Keratinocyte (primary cell): ENCODE data around the gene PATZ1. TPM values are rescaled to one million over a fixed set of nuclear protein-coding genes. Genes with fewer than 3 reads are reported as not detected.
"Not testable (repeated sequence)": the region's sequence is repeated elsewhere in the genome, so short reads cannot be mapped to it uniquely, and the experiment has no call there.

Experiments used
- DNase-seq: peaks from one replicate; pipeline ENCODE4 v3.0.0-alpha.2; 2011; ENCODE audit warnings: low read depth, missing footprints, low spot score
- FAIRE-seq: peaks from 2 replicates; lab custom pipeline; 2011; peaks lifted over from hg19 to GRCh38; lab: Jason Lieb, UNC
- H2AFZ ChIP-seq: 2 replicates; pipeline ENCODE4 v1.6.0; 2012; ENCODE audit warnings: low read length, control low read depth, inconsistent platforms; ENCODE audit not compliant: control insufficient read depth
- H3K27ac ChIP-seq: 2 replicates; pipeline ENCODE4 v1.5.1; 2011; ENCODE audit warnings: low read length; ENCODE audit not compliant: control insufficient read depth, insufficient read depth
- H3K27me3 ChIP-seq: 3 replicates; pipeline ENCODE4 v1.6.0; 2011; ENCODE audit warnings: low read length; ENCODE audit not compliant: control insufficient read depth, insufficient read depth; ENCODE audit errors: extremely low read depth
- H3K36me3 ChIP-seq, 2 experiments: 2 replicates in 1 of 2; 3 replicates in 1 of 2; pipeline ENCODE4 v1.5.1; 2011; ENCODE audit warnings: low read length in 2 of 2, mild to moderate bottlenecking in 1 of 2; ENCODE audit not compliant: control insufficient read depth in 2 of 2, insufficient read depth in 2 of 2; ENCODE audit errors: extremely low read depth in 1 of 2
- H3K4me1 ChIP-seq: 3 replicates; pipeline ENCODE4 v1.5.1; 2011; ENCODE audit warnings: low read length; ENCODE audit not compliant: control insufficient read depth, insufficient read depth; ENCODE audit errors: extremely low read depth
- H3K4me2 ChIP-seq: 3 replicates; pipeline ENCODE4 v1.6.0; 2011; ENCODE audit warnings: low read depth, low read length; ENCODE audit not compliant: control insufficient read depth, insufficient read depth; ENCODE audit errors: extremely low read depth
- H3K4me3 ChIP-seq, 3 experiments: fragments of 200-600 bp in 1 of 3; sonication (generic) in 1 of 3; 2 replicates in 2 of 3; 3 replicates in 1 of 3; pipeline ENCODE4 v1.5.1; 2011 to 2016; ENCODE audit warnings: low read length in 3 of 3, mild to moderate bottlenecking in 3 of 3, control low read depth in 2 of 3, inconsistent platforms in 1 of 3, low read depth in 1 of 3, mixed read lengths in 1 of 3, mixed run types in 1 of 3, moderate library complexity in 1 of 3; ENCODE audit not compliant: control insufficient read depth in 2 of 3, insufficient read depth in 2 of 3; ENCODE audit errors: extremely low read depth in 1 of 3
- H3K79me2 ChIP-seq: 2 replicates; pipeline ENCODE4 v1.6.0; 2012; ENCODE audit warnings: low read length; ENCODE audit not compliant: control insufficient read depth, insufficient read depth
- H3K9ac ChIP-seq: 3 replicates; pipeline ENCODE4 v1.6.0; 2011; ENCODE audit warnings: low read length; ENCODE audit not compliant: control insufficient read depth, insufficient read depth; ENCODE audit errors: extremely low read depth
- H3K9me1 ChIP-seq: 3 replicates; pipeline ENCODE4 v1.6.0; 2011; ENCODE audit warnings: low read length; ENCODE audit not compliant: control insufficient read depth, insufficient read depth; ENCODE audit errors: extremely low read depth
- H3K9me3 ChIP-seq: 2 replicates; pipeline ENCODE4 v1.5.1; 2012; ENCODE audit warnings: low read depth, low read length; ENCODE audit not compliant: control insufficient read depth
- H4K20me1 ChIP-seq: 3 replicates; pipeline ENCODE4 v1.6.0; 2011; ENCODE audit warnings: low read length; ENCODE audit not compliant: control insufficient read depth, insufficient read depth; ENCODE audit errors: extremely low read depth
- EZH2 ChIP-seq: IDR thresholded peaks from one replicate; pipeline ENCODE4 v1.6.1; 2012; ENCODE audit warnings: inconsistent platforms, mild to moderate bottlenecking, low read length, moderate library complexity
- dilution Hi-C: fragments of 300-500 bp; cut with MboI; formaldehyde crosslinking; loops from one replicate; pipeline ENCODE4 v1.7.0; 2020; ENCODE audit warnings: low sequenced_read_pairs; ENCODE audit not compliant: extremely low pct_ligation_motif_present
- polyA plus RNA-seq, 5 experiments: library from polyadenylated mRNA; depleted of rRNA in 3 of 5; stranded (reverse) in 3 of 5; stranded (forward) in 1 of 5; unstranded in 1 of 5; fragments of >200 nt; gene quantifications; 1 replicate in 1 of 5; 2 replicates in 3 of 5; 3 replicates in 1 of 5; pipeline versions ENCODE4 v1.2.1 to v1.2.3, GENCODE V29; 2011 to 2012; ENCODE audit warnings: missing spikeins in 2 of 5, low read depth in 1 of 5, low replicate concordance in 1 of 5
- TF ChIP-seq, protein P1 (sequence below), 3 experiments: IDR thresholded peaks in 1 of 3; conservative IDR thresholded peaks in 1 of 3; optimal IDR thresholded peaks in 1 of 3; 2 replicates in 2 of 3; 3 replicates in 1 of 3; pipeline versions ENCODE3 to v1.5.1; 2011; ENCODE audit warnings: low read length in 3 of 3, mild to moderate bottlenecking in 3 of 3, moderate library complexity in 2 of 3, control low read depth in 1 of 3, inconsistent platforms in 1 of 3; ENCODE audit not compliant: insufficient read depth in 2 of 3; ENCODE audit errors: extremely low read depth in 1 of 3

PATZ1 gene
- polyA plus RNA-seq, 1 donor (not counting 4 experiments of a cell fraction or from before 2014, with no cell fraction given) = 3.4 TPM

DNA sequence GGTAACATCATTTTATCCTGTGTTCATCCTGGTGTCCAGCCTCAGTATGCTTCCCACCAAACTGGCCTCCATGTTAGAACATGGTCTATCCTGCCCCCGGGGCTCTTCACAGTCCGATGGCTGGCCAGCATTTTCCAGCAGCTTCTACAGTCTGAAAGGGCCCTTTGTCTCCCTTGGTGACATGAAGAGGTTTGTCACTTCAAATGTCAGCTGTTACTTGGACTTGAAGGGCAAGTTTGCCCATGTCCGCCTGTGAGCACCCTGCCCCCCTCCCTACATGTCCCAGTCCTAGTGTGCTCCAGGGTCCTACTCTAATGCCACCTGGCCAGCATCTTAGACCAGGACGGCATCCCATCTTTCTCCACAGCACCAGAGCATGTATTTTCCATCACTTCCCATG, 24.7 kb downstream of the PATZ1 start:
- H4K20me1 ChIP-seq = no peaks in the 10 kb centered on the region
- no peak for FAIRE-seq

DNA sequence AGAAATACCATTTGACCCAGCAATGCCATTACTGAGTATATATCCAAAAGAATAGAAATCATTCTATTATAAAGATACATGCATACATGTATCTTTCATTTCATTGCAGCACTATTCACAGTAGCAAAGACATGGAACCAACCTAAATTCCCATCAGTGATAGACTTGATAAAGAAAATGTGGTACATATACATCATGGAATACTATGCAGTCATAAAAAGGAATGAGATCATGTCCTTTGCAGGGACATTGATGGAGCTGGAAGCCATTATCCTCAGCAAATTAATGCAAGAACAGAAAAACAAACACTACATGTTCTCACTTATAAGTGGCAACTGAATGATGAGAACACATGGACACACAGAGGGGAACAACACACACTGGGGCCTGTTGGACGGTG, 31.9 kb downstream of the PATZ1 start:
- H3K27me3 ChIP-seq, H3K4me2 ChIP-seq, FAIRE-seq, H4K20me1 ChIP-seq, DNase-seq, H2AFZ ChIP-seq, H3K79me2 ChIP-seq, H3K27ac ChIP-seq, H3K9me3 ChIP-seq, H3K4me1 ChIP-seq, H3K4me3 ChIP-seq, H3K9me1 ChIP-seq, H3K36me3 ChIP-seq, H3K9ac ChIP-seq, dilution Hi-C loops: not testable (repeated sequence)

More for the DNA sequence above, 24.7 kb downstream of the PATZ1 start:
- Histone ChIP-seq H3K9ac (no peak overlapping the region), H3K4me2 (no peak overlapping the region), H2AFZ (no peak overlapping the region), H3K9me3 (no peaks in the 10 kb centered on the region), H3K4me3 (no peak overlapping the region), H3K4me1 (no peaks in the 10 kb centered on the region), H3K79me2 (no peaks in the 10 kb centered on the region), H3K9me1 (no peaks in the 10 kb centered on the region), H3K36me3 (no peaks in the 10 kb centered on the region), H3K27ac (no peak overlapping the region), H3K27me3 (no peaks in the 10 kb centered on the region)
- dilution Hi-C loops = no loop called here
- DNase-seq = no peak
- TF ChIP-seq, protein P1, sequence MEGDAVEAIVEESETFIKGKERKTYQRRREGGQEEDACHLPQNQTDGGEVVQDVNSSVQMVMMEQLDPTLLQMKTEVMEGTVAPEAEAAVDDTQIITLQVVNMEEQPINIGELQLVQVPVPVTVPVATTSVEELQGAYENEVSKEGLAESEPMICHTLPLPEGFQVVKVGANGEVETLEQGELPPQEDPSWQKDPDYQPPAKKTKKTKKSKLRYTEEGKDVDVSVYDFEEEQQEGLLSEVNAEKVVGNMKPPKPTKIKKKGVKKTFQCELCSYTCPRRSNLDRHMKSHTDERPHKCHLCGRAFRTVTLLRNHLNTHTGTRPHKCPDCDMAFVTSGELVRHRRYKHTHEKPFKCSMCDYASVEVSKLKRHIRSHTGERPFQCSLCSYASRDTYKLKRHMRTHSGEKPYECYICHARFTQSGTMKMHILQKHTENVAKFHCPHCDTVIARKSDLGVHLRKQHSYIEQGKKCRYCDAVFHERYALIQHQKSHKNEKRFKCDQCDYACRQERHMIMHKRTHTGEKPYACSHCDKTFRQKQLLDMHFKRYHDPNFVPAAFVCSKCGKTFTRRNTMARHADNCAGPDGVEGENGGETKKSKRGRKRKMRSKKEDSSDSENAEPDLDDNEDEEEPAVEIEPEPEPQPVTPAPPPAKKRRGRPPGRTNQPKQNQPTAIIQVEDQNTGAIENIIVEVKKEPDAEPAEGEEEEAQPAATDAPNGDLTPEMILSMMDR (optimal IDR thresholded peaks at IDR 0.05 in 1 of 3, IDR thresholded peaks at IDR 0.05 in 1 of 3, conservative IDR thresholded peaks at IDR 0.05 in 1 of 3; ENCODE audit: extremely low read depth in 1 of 3, insufficient read depth in 2 of 3, low read length in 3 of 3) = no peak
- TF ChIP-seq EZH2 = no peak
